Body of pancreas (tissue), 4 donors: ENCODE results near the gene MLXIP.

ENCODE experiments used
- POLR2A ChIP-seq, 3 donors: fragments of 450-650 bp; IDR thresholded peaks; one replicate each; pipeline ENCODE4 v1.6.1; 2016; ENCODE audit warnings: antibody characterized with exemption in 3 of 3, mild to moderate bottlenecking in 2 of 3
- TF ChIP-seq, protein P1 (sequence below), 7 experiments: fragments of 450-650 bp in 4 of 7; fragments of 200-600 bp in 3 of 7; sonication (generic) in 3 of 7; IDR thresholded peaks; one replicate each; pipeline ENCODE4 v1.5.1; 2016 to 2019; ENCODE audit warnings: antibody characterized with exemption in 7 of 7

DNA sequence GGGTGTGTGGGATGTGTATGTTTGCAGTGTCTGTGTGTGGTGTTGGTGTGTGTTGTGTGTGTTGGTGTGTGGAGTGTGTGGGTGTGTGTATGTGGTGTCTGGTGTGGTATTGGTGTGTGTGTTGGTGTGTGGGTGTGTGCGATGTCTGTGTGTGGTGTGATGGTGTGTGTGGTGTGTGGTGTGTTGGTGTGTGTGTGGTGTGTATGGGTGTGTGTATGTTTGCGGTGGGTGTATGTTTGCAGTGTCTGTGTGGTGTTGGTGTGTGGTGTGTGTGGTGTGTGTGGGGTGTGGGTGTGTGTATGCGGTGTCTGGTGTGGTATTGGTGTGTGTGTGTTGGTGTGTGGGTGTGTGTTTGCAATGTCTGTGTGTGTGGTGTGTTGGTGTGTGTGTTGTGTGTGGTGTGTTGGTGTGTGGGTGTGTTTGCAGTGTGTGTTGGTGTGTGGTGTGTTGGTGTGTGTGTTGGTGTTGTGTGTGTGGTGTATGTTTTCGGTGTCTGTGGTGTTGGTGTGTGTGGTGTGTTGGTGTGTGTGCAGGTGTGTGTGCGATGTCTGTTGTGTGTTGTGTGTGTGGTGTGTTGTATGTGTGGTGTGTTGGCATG is 15.7 kb downstream of the MLXIP start:
- TF ChIP-seq, protein P1, sequence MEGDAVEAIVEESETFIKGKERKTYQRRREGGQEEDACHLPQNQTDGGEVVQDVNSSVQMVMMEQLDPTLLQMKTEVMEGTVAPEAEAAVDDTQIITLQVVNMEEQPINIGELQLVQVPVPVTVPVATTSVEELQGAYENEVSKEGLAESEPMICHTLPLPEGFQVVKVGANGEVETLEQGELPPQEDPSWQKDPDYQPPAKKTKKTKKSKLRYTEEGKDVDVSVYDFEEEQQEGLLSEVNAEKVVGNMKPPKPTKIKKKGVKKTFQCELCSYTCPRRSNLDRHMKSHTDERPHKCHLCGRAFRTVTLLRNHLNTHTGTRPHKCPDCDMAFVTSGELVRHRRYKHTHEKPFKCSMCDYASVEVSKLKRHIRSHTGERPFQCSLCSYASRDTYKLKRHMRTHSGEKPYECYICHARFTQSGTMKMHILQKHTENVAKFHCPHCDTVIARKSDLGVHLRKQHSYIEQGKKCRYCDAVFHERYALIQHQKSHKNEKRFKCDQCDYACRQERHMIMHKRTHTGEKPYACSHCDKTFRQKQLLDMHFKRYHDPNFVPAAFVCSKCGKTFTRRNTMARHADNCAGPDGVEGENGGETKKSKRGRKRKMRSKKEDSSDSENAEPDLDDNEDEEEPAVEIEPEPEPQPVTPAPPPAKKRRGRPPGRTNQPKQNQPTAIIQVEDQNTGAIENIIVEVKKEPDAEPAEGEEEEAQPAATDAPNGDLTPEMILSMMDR (IDR thresholded peaks at IDR 0.05) = no peak
- TF ChIP-seq POLR2A (IDR thresholded peaks at IDR 0.05) = no peak
